ENCODE measurements around the gene SPEN. TPM values are rescaled to one million over a fixed set of nuclear protein-coding genes. Genes with fewer than 3 reads are reported as not detected.
A peak's percentile ranks its signal among the peaks of the same experiment; 100 is the strongest.

The SPEN gene
- total and polyA plus RNA-seq, 10 of the 15 experiments (the other 5 are each of a cell fraction or from before 2014, with no cell fraction given): 5.2 to 58.7 (median 20.1) TPM

DNA sequence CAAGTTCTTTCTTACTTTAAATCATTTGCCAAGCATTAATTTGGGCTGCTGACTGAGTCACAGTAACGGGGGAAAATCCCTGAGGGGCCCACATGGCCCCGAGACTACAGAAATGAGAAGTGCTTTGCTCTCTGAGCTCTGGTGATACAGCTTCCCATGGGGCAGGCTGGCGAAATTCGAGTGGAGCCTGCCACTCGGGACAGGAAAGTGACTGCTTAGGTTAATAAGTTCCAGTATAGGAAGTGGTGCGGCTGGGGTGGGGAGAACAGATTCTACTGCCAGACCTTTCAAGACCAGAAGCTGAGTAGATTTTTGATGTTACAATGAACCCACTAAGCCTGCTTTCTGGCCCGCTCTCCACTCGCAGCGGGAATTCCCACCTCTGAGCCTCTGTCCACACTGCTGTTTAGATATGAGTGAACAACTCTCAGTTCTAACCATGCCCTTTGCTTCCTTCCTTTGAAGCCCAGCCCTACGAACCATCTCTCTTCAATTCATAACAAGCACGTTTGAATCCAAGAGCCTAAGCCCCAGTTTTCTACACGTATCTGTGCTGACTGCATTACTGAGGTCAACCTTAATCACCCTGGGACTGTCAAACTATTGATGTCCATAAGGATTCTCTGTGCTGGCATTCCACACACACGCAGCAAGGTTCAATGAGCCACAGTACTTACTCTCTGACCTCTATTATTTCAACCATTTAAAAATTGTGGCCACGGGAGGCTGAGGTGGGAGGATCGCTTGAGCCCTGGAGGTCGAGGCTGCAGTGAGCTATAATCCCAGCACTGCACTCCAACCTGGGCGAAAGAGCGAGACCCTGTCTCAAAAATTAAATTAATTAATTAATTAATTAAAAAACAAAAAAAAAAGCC lies 118.8 kb downstream of the SPEN start (continued):
- TF ChIP-seq RBBP5 (conservative IDR thresholded peaks at IDR 0.05): peak; percentile 93
- TF ChIP-seq EGR1 (IDR thresholded peaks at IDR 0.05; ENCODE audit: borderline replicate concordance in 1 of 2, low read depth in 2 of 2, low read length in 2 of 2): no peak; a peak in 1 of 3 replicates
- TF ChIP-seq E2F4 (IDR thresholded peaks at IDR 0.05; ENCODE audit: low read depth, low read length): no peak
- peak; percentile 98 for TF ChIP-seq BACH1 (IDR thresholded peaks at IDR 0.05; ENCODE audit: borderline replicate concordance)
- TF ChIP-seq IRF5 (IDR thresholded peaks at IDR 0.05; ENCODE audit: borderline replicate concordance): no peak
- TF ChIP-seq MTA3 (IDR thresholded peaks at IDR 0.05; ENCODE audit: borderline replicate concordance, low read length): peak; percentile 70; the same call in 1 of the 2 replicates
- TF ChIP-seq POLR2AphosphoS5 (IDR thresholded peaks at IDR 0.05; ENCODE audit: low read length): peak; percentile 75
- TF ChIP-seq NRF1 (conservative IDR thresholded peaks at IDR 0.05; ENCODE audit: low read depth, low read length): no peak
- TF ChIP-seq MYC (IDR thresholded peaks at IDR 0.05; ENCODE audit: insufficient read depth, insufficient read length, insufficient replicate concordance, low read length, severe bottlenecking): no peak
- peak; percentile 65 for TF ChIP-seq MEF2A (IDR thresholded peaks at IDR 0.05; ENCODE audit: insufficient read depth, low read depth, low read length)
- no peak for TF ChIP-seq EZH2 (IDR thresholded peaks at IDR 0.05; ENCODE audit: borderline replicate concordance, control insufficient read depth, low read depth, low read length)
- no peak for TF ChIP-seq POLR2A (IDR thresholded peaks at IDR 0.05; ENCODE audit: low read depth, low read length)
- TF ChIP-seq, protein P1, sequence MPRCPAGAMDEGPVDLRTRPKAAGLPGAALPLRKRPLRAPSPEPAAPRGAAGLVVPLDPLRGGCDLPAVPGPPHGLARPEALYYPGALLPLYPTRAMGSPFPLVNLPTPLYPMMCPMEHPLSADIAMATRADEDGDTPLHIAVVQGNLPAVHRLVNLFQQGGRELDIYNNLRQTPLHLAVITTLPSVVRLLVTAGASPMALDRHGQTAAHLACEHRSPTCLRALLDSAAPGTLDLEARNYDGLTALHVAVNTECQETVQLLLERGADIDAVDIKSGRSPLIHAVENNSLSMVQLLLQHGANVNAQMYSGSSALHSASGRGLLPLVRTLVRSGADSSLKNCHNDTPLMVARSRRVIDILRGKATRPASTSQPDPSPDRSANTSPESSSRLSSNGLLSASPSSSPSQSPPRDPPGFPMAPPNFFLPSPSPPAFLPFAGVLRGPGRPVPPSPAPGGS (IDR thresholded peaks at IDR 0.05; ENCODE audit: borderline replicate concordance, insufficient read depth, low read depth, low read length, poor library complexity, severe bottlenecking): peak; percentile 98
- no peak for TF ChIP-seq SREBF2 (IDR thresholded peaks at IDR 0.05; ENCODE audit: low read length)
- no peak; the same call in 1 of the 2 replicates for TF ChIP-seq TCF12 (IDR thresholded peaks at IDR 0.05; ENCODE audit: low read depth, low read length)
- no peak for TF ChIP-seq CEBPZ (IDR thresholded peaks at IDR 0.05; ENCODE audit: low read depth, low read length)
- TF ChIP-seq BCL11A (IDR thresholded peaks at IDR 0.05; ENCODE audit: low read depth, low read length): peak; percentile 97
- TF ChIP-seq POU2F2 (IDR thresholded peaks at IDR 0.05; ENCODE audit: borderline replicate concordance, low read depth, low read length): peak; percentile 77
- no peak for TF ChIP-seq PML (IDR thresholded peaks at IDR 0.05; ENCODE audit: low read length)
- TF ChIP-seq IKZF2 (IDR thresholded peaks at IDR 0.05): peak; percentile 97 to 98
- TF ChIP-seq YBX1 (IDR thresholded peaks at IDR 0.05): no peak
- TF ChIP-seq ZNF622 (IDR thresholded peaks at IDR 0.05): no peak
- no peak for TF ChIP-seq ZZZ3 (IDR thresholded peaks at IDR 0.05; ENCODE audit: control insufficient read depth, insufficient read length, low read depth)
- TF ChIP-seq ASH2L (IDR thresholded peaks at IDR 0.05; ENCODE audit: borderline replicate concordance, low read depth): peak; percentile 96; the same call in 1 of the 2 replicates
